Hepatocyte (in vitro differentiated cells): ENCODE data around the gene PCK1.

Experiments
- CTCF ChIP-seq: fragments of 200-600 bp; sonication (generic); IDR thresholded peaks from 2 replicates; pipeline ENCODE4 v1.5.1; 2016; ENCODE audit warnings: antibody characterized with exemption, mild to moderate bottlenecking; ENCODE audit not compliant: poor library complexity
- EZH2 ChIP-seq: fragments of 200-600 bp; sonication (generic); IDR thresholded peaks from 2 replicates; pipeline ENCODE4 v1.6.1; 2016; ENCODE audit warnings: antibody characterized with exemption, mild to moderate bottlenecking, borderline replicate concordance
- EZH2phosphoT487 ChIP-seq: fragments of 200-600 bp; sonication (generic); IDR thresholded peaks from one replicate; pipeline ENCODE4 v1.6.1; 2018; ENCODE audit warnings: antibody characterized with exemption, mild to moderate bottlenecking, low read depth, moderate library complexity; ENCODE audit not compliant: unreplicated experiment, severe bottlenecking

GRCh38 chr20:57570920-57571319 lies 10.0 kb downstream of the PCK1 start:
- TF ChIP-seq EZH2: no peak
- no peak for TF ChIP-seq CTCF
- TF ChIP-seq EZH2phosphoT487: no peak
